ENCODE data around the gene PSME3.

GRCh38 chr17:42797067-42798007 is 35.9 kb upstream of the PSME3 start:
- TF ChIP-seq CTCF (conservative IDR thresholded peaks at IDR 0.05) (no peak), EZH2 (IDR thresholded peaks at IDR 0.05; ENCODE audit: low read depth) (no peak)

All from PC-9 (cell line).